SK-N-SH treated with all-trans-retinoic acid at 6 μM for 48 hours (cell line): ENCODE measurements around the gene RFNG.
A peak's percentile ranks its signal among the peaks of the same experiment; 100 is the strongest.

Source experiments
- ATAC-seq: fragments of 200-7000 bp; cut with Tn5 transposase; 3 replicates; pipeline ENCODE4 v1.9.1; 2020; ENCODE audit warnings: mild to moderate bottlenecking, moderate library complexity
- CREB5 ChIP-seq: fragments of 250-450 bp; sonication (Bioruptor Pico); IDR thresholded peaks from 2 replicates; pipeline ENCODE4 v1.5.1; 2020; ENCODE audit warnings: low read depth, mild to moderate bottlenecking, moderate library complexity
- CSDC2 ChIP-seq: fragments of 250-450 bp; sonication (Bioruptor Pico); IDR thresholded peaks from 2 replicates; pipeline ENCODE4 v1.5.0; 2020; ENCODE audit warnings: mild to moderate bottlenecking, moderate library complexity
- GLIS3 ChIP-seq: fragments of 250-450 bp; sonication (Bioruptor Pico); IDR thresholded peaks from 2 replicates; pipeline ENCODE4 v1.5.0; 2020; ENCODE audit warnings: mild to moderate bottlenecking, moderate library complexity
- ISL1 ChIP-seq: fragments of 250-450 bp; sonication (Bioruptor Pico); IDR thresholded peaks from 2 replicates; pipeline ENCODE4 v2.1.2; 2022; ENCODE audit warnings: mild to moderate bottlenecking, moderate library complexity
- OSR1 ChIP-seq: fragments of 250-450 bp; sonication (Bioruptor Pico); IDR thresholded peaks from 2 replicates; pipeline ENCODE4 v1.8.0; 2022; ENCODE audit warnings: moderate library complexity, mild to moderate bottlenecking, inconsistent platforms
- POU6F1 ChIP-seq: fragments of 250-450 bp; sonication (Bioruptor Pico); IDR thresholded peaks from 2 replicates; pipeline ENCODE4 v1.8.0; 2021; ENCODE audit warnings: low read depth, mild to moderate bottlenecking, moderate library complexity, borderline replicate concordance
- PPARA ChIP-seq: fragments of 250-450 bp; sonication (Bioruptor Pico); IDR thresholded peaks from 2 replicates; pipeline ENCODE4 v1.5.0; 2020; ENCODE audit warnings: mild to moderate bottlenecking, borderline replicate concordance
- RARB ChIP-seq: fragments of 250-450 bp; sonication (Bioruptor Pico); IDR thresholded peaks from 2 replicates; pipeline ENCODE4 v1.8.0; 2021; ENCODE audit warnings: mild to moderate bottlenecking, moderate library complexity
- TCF4 ChIP-seq: fragments of 250-450 bp; sonication (Bioruptor Pico); IDR thresholded peaks from 2 replicates; pipeline ENCODE4 v1.8.0; 2021; ENCODE audit warnings: mild to moderate bottlenecking, moderate library complexity, borderline replicate concordance
- TOX ChIP-seq: fragments of 250-450 bp; sonication (Bioruptor Pico); IDR thresholded peaks from 2 replicates; pipeline ENCODE4 v1.8.0; 2021; ENCODE audit warnings: mild to moderate bottlenecking, moderate library complexity, borderline replicate concordance
- TSHZ2 ChIP-seq: fragments of 250-450 bp; sonication (Bioruptor Pico); IDR thresholded peaks from 2 replicates; pipeline ENCODE4 v1.5.0; 2020; ENCODE audit warnings: mild to moderate bottlenecking, moderate library complexity
- ZC3H10 ChIP-seq: fragments of 250-450 bp; sonication (Bioruptor Pico); IDR thresholded peaks from 2 replicates; pipeline ENCODE4 v1.5.1; 2021; ENCODE audit warnings: mild to moderate bottlenecking, moderate library complexity
- ZFP3 ChIP-seq: fragments of 250-450 bp; sonication (Bioruptor Pico); IDR thresholded peaks from 2 replicates; pipeline ENCODE4 v1.5.0; 2020; ENCODE audit warnings: mild to moderate bottlenecking, moderate library complexity
- ZNF565 ChIP-seq: fragments of 450-650 bp; formaldehyde crosslinking; conservative IDR thresholded peaks from 2 replicates; pipeline ENCODE4 v1.5.0; 2020; ENCODE audit warnings: low read depth, mild to moderate bottlenecking, moderate library complexity
- ZNF70 ChIP-seq: fragments of 450-650 bp; formaldehyde crosslinking; IDR thresholded peaks from 2 replicates; pipeline ENCODE4 v1.5.0; 2020; ENCODE audit warnings: mild to moderate bottlenecking, moderate library complexity
- TF ChIP-seq, protein P1 (sequence below): fragments of 250-450 bp; sonication (Bioruptor Pico); IDR thresholded peaks from 2 replicates; pipeline ENCODE4 v1.8.0; 2020; ENCODE audit warnings: mild to moderate bottlenecking, moderate library complexity, borderline replicate concordance
- TF ChIP-seq, protein P2 (sequence below): fragments of 250-450 bp; sonication (Bioruptor Pico); IDR thresholded peaks from 2 replicates; pipeline ENCODE4 v1.5.1; 2021; ENCODE audit warnings: mild to moderate bottlenecking, moderate library complexity

The RFNG gene

GRCh38 chr17:82022310-82022980 is 29.2 kb downstream of the RFNG start, which contains the start of gene CENPX (continued):
- no peak for TF ChIP-seq POU6F1 (CRISPR knock-in tag)
- TF ChIP-seq GLIS3 (CRISPR knock-in tag): no peak
- no peak for TF ChIP-seq TCF4 (CRISPR knock-in tag)
- TF ChIP-seq CREB5 (CRISPR knock-in tag): no peak
- no peak for TF ChIP-seq OSR1 (CRISPR knock-in tag)
- no peak for TF ChIP-seq ZNF70 (CRISPR knock-in tag)
- TF ChIP-seq CSDC2 (CRISPR knock-in tag): no peak
- TF ChIP-seq ISL1 (CRISPR knock-in tag): no peak
- TF ChIP-seq, all 23 proteins: peak for 0

DNA sequence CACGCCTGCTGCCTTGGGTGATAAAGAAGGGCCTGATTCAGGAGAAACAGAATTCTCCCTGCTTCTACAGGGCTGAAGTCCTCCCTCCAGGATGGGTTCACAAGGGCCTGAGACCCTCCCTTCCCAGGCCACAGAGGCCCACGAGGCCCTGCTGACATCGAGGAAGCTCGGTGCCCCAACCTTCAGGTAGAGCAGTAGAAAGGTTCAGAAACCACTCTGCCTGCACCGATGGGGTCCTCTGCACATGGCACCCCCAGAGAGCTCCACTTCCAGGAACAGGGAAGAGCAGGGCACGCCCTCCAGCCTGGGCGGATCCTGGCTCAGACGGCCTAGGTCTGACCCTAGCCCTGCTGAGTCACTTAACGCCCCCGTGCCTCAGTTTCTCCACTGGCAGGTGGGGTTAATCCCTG is 29.7 kb downstream of the RFNG start:
- ATAC-seq: no peak
- TF ChIP-seq OSR1 (CRISPR knock-in tag) (no peak), TSHZ2 (CRISPR knock-in tag) (no peak), ZNF565 (no peak), PPARA (CRISPR knock-in tag) (no peak), CREB5 (CRISPR knock-in tag) (no peak), TOX (CRISPR knock-in tag) (no peak), ZC3H10 (CRISPR knock-in tag) (no peak), CSDC2 (CRISPR knock-in tag) (no peak), ISL1 (CRISPR knock-in tag) (no peak)
- TF ChIP-seq, protein P1, sequence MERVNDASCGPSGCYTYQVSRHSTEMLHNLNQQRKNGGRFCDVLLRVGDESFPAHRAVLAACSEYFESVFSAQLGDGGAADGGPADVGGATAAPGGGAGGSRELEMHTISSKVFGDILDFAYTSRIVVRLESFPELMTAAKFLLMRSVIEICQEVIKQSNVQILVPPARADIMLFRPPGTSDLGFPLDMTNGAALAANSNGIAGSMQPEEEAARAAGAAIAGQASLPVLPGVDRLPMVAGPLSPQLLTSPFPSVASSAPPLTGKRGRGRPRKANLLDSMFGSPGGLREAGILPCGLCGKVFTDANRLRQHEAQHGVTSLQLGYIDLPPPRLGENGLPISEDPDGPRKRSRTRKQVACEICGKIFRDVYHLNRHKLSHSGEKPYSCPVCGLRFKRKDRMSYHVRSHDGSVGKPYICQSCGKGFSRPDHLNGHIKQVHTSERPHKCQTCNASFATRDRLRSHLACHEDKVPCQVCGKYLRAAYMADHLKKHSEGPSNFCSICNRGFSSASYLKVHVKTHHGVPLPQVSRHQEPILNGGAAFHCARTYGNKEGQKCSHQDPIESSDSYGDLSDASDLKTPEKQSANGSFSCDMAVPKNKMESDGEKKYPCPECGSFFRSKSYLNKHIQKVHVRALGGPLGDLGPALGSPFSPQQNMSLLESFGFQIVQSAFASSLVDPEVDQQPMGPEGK: no peak
- TF ChIP-seq, protein P2, sequence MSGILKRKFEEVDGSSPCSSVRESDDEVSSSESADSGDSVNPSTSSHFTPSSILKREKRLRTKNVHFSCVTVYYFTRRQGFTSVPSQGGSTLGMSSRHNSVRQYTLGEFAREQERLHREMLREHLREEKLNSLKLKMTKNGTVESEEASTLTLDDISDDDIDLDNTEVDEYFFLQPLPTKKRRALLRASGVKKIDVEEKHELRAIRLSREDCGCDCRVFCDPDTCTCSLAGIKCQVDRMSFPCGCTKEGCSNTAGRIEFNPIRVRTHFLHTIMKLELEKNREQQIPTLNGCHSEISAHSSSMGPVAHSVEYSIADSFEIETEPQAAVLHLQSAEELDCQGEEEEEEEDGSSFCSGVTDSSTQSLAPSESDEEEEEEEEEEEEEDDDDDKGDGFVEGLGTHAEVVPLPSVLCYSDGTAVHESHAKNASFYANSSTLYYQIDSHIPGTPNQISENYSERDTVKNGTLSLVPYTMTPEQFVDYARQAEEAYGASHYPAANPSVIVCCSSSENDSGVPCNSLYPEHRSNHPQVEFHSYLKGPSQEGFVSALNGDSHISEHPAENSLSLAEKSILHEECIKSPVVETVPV (CRISPR knock-in tag): no peak

DNA sequence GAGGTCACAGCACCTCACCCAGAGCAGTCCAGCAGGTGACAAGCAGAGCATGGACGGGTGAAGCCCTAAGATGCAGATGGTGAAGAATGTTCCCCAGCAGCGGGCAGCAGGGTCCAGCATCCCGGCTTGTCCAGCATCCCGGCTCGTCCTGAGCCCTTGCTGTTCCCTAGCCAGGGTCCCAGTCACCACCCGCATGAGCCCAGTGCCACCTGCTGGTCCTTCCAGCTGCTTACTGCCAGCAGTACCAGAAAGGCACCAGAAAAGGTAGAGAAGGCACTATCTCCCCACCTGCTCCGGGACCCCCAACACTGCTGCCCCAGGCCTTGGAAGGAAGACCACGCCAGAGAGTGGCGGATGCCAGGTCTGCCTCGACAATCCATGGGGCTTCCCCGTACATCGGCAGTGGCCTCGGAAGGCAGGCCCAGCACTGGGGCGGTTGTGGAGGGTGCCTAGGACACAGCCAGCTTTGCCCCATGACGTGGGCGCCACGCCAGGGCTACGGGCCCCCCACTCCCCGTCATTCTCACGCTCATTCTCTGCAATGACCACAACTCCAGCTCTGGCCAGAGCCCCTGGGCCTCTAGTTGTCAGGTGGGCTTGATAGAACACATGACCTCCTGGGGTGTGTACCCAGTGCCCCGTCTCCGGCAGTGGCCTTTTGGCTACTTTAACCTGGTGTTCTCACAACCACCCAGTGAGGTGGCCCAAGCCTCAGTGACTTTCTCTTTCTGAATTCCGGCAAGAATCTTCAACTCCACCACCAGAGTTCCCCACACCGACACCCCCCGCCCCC is 30.3 kb downstream of the RFNG start:
- ATAC-seq: peak; percentile 45
- TF ChIP-seq ZFP3 (CRISPR knock-in tag): peak; percentile 87; the same call in 1 of the 2 replicates
- no peak for TF ChIP-seq RARB
